Thoracic aorta (tissue), 2 donors: ENCODE data around the gene SMARCB1. TPM values are rescaled to one million over a fixed set of nuclear protein-coding genes. Genes with fewer than 3 reads are reported as not detected.
A peak's percentile ranks its signal among the peaks of the same experiment; 100 is the strongest.

ENCODE experiments used
- ATAC-seq: fragments of 150-250 bp; one replicate; pipeline ENCODE4 v1.8.0; 2017; ENCODE audit warnings: low read depth; ENCODE audit not compliant: insufficient number of reproducible peaks, low FRiP score
- DNase-seq: peaks from one replicate; pipeline ENCODE4 v3.0.0-alpha.2; 2020; ENCODE audit warnings: low spot score
- H3K27ac ChIP-seq, 2 donors: fragments of 200-600 bp; sonication (generic); 1 replicate in 1 of 2; 2 replicates in 1 of 2; pipeline ENCODE4 v1.5.1; 2016; ENCODE audit warnings: mild to moderate bottlenecking in 2 of 2, moderate library complexity in 2 of 2
- H3K27me3 ChIP-seq: fragments of 200-600 bp; sonication (generic); replicated peaks from 2 replicates; pipeline ENCODE4 v1.6.0; 2016; ENCODE audit warnings: mild to moderate bottlenecking; ENCODE audit not compliant: insufficient read depth
- H3K36me3 ChIP-seq: fragments of 200-600 bp; sonication (generic); one replicate; pipeline ENCODE4 v1.5.1; 2016
- H3K4me1 ChIP-seq, 2 donors: fragments of 200-600 bp; sonication (generic); 1 replicate in 1 of 2; 2 replicates in 1 of 2; pipeline versions ENCODE4 v1.5.1 to v1.6.0; 2016; ENCODE audit warnings: low read depth in 2 of 2, mild to moderate bottlenecking in 1 of 2; ENCODE audit not compliant: control insufficient read depth in 1 of 2
- H3K4me3 ChIP-seq: fragments of 200-600 bp; sonication (generic); 2 replicates; pipeline ENCODE4 v1.5.1; 2016; ENCODE audit warnings: mild to moderate bottlenecking
- H3K9me3 ChIP-seq: fragments of 200-600 bp; sonication (generic); 2 replicates; pipeline ENCODE4 v1.5.1; 2016
- total RNA-seq, 2 donors: library from RNA; depleted of rRNA; stranded (reverse); fragments of >200 nt; gene quantifications; one replicate each; pipeline versions ENCODE4 v1.1.0 to v1.2.3, GENCODE V29; 2016
- TF ChIP-seq, protein P1 (sequence below): fragments of 200-600 bp; sonication (generic); IDR thresholded peaks from one replicate; pipeline ENCODE4 v1.5.1; 2019; ENCODE audit warnings: antibody characterized with exemption

SMARCB1 gene
- total RNA-seq, 2 donors from 2014 or later = 43.5 to 50.0 TPM

DNA sequence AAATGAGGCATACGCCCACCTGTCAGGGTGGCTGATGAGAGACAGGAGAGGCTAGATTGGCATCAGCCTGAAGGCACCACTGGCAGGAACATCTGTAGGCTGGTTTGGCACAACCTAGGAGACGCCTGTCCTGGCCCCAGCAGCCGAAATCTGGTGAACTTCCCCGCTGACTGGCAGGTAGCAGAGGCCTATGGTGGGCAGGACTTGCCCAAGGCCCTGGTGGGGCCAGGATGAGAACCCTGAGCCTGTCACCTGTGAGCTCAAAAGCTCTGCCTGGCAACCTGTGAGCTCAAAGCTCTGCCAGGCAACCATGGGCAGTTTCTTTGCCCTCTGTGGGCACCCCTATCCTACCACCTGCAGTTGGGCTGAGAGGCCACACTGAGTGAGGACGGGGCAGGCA, 49.5 kb downstream of the SMARCB1 start:
- H3K27me3 ChIP-seq = no peaks in the 10 kb centered on the region
- peak overlapping the region; percentile 48 to 56 for H3K27ac ChIP-seq
- TF ChIP-seq, protein P1, sequence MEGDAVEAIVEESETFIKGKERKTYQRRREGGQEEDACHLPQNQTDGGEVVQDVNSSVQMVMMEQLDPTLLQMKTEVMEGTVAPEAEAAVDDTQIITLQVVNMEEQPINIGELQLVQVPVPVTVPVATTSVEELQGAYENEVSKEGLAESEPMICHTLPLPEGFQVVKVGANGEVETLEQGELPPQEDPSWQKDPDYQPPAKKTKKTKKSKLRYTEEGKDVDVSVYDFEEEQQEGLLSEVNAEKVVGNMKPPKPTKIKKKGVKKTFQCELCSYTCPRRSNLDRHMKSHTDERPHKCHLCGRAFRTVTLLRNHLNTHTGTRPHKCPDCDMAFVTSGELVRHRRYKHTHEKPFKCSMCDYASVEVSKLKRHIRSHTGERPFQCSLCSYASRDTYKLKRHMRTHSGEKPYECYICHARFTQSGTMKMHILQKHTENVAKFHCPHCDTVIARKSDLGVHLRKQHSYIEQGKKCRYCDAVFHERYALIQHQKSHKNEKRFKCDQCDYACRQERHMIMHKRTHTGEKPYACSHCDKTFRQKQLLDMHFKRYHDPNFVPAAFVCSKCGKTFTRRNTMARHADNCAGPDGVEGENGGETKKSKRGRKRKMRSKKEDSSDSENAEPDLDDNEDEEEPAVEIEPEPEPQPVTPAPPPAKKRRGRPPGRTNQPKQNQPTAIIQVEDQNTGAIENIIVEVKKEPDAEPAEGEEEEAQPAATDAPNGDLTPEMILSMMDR = no peak

DNA sequence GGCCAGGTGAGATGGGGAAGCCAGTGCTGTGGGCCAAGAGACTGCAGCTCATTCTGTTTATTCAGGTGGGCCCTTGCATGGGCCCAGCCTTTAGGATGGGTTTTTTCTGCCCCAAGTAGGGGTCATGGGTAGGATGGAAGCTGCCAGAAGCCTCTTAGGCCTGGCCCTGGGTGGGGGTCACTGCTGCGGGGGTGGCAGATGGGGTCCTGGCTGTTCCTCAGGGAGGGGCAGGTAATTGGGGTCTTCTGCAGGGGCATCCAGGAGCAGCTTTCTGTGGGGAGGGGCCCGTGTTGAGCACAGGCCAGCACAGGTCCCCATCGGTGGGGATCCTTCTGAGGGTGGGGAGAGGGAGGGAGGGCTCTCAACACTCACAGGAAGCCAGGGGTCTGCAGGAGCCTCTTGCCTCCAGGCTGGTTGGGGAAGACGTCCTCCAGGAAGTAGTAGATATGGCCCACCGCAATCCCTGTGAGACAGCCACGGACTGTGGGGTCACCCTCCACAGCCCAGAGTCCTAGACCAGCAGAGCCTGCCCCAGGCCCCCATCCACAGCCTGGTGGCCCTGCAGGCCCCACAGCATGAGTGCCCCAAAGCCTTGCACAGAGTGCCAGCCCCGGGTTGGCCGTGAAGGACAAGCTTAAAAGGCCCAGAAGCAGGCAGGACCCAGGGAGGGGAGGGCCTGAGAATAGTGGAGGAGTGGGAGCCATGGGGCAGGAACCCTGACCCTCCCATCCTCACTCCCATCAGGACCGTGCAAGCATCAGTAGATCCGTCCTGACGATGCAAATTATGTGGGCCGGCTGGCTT, 50.1 kb downstream of the SMARCB1 start:
- TF ChIP-seq, protein P1 = no peak
- no peak for ATAC-seq
- H3K36me3 ChIP-seq = peaks cover 6% of the 10 kb centered on the region

More for the DNA sequence above, 49.5 kb downstream of the SMARCB1 start:
- no peaks in the 10 kb centered on the region for H3K9me3 ChIP-seq
- ATAC-seq = no peak
- DNase-seq = no peak
- H3K4me1 ChIP-seq = peaks cover 38 to 64% of the 10 kb centered on the region in 2 donors
- H3K36me3 ChIP-seq = peaks cover 6% of the 10 kb centered on the region
- H3K4me3 ChIP-seq = no peak overlapping the region

DNA sequence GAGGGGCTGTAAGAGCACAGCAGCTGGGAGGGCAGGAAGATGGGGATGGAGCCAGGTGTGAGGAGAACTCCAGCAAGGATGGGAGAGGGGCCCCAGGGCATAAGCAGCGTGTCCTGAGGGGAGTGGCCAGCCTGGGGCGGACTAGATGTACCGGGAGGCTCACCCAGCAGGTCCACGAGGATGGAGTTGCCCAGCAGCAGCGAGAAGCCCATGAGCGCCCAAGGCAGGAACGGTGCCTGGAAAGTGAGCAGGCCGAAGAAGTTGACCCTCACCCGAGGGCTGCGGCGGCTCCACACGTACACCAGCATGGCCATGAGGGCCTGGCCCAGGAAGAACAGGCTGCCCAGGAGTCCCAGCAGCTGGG, 50.7 kb downstream of the SMARCB1 start:
- H3K4me1 ChIP-seq = peaks cover 38 to 52% of the 10 kb centered on the region in 2 donors
- H3K9me3 ChIP-seq = no peaks in the 10 kb centered on the region
- H3K36me3 ChIP-seq = peaks cover 6% of the 10 kb centered on the region
- DNase-seq (no peak), ATAC-seq (no peak)
- no peaks in the 10 kb centered on the region for H3K27me3 ChIP-seq
- TF ChIP-seq, protein P1 = no peak
- no peak overlapping the region for H3K27ac ChIP-seq
- H3K4me3 ChIP-seq = no peak overlapping the region

More for the DNA sequence above, 50.1 kb downstream of the SMARCB1 start:
- no peak overlapping the region for H3K4me3 ChIP-seq
- no peaks in the 10 kb centered on the region for H3K27me3 ChIP-seq
- peaks cover 38 to 58% of the 10 kb centered on the region in 2 donors for H3K4me1 ChIP-seq
- no peaks in the 10 kb centered on the region for H3K9me3 ChIP-seq
- peak overlapping the region; percentile 48 to 56 for H3K27ac ChIP-seq
- DNase-seq = no peak

DNA sequence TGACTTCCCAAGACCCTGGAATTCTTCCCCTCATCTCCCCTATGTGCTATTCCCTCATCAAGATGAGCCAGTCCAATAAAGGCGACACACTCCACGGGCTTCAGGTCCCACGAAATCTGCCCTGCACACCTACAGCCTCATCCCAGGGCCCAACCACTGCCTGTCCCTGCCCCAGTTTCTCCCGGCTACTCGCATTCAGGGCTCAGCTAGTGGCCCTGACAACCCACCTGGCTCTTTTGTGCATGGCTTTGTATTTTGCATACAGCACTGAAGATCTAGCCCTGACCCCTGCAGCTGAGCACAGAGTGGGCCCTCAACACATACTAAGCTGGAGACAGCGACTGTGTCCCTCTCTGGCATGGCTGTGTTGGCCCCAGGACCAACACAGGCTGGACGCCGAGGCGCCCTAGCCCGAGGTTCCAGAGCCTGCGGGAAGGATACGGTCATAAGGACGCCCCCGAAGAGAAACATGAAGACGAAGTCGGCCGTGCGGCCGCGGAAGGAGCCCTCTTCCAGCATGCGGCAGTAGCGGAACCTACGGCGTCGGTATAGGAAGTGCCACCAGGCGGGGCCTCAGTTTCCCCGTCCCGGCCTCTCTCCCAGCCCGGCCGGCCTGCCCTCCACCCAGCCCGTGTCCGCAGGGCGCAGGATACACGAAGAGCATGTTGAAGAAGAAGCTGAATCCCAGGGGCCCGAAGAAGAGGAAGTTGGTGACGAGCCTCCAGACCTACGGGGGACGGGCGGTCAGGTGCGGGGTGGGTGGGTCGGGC, 51.3 kb downstream of the SMARCB1 start:
- H3K9me3 ChIP-seq = no peaks in the 10 kb centered on the region
- no peak for DNase-seq
- H3K27ac ChIP-seq = no peak overlapping the region
- H3K27me3 ChIP-seq = no peaks in the 10 kb centered on the region
- peaks cover 38 to 49% of the 10 kb centered on the region in 2 donors for H3K4me1 ChIP-seq
- ATAC-seq = no peak
- H3K4me3 ChIP-seq = peak overlapping the region; percentile 83
- H3K36me3 ChIP-seq = peaks cover 6% of the 10 kb centered on the region
- TF ChIP-seq, protein P1 = no peak
